A204.1 (cell line): ENCODE results near the gene PRRX1.
A peak's percentile ranks its signal among the peaks of the same experiment; 100 is the strongest.

Experiments used
- FAIRE-seq: peaks from 2 replicates; lab custom pipeline; 2012; peaks lifted over from hg19 to GRCh38; lab: Jason Lieb, UNC

The PRRX1 gene

GRCh38 chr1:170664828-170665612 is 1.1 kb downstream of the PRRX1 start:
- FAIRE-seq = no peak

GRCh38 chr1:170665629-170666028 is 1.7 kb downstream of the PRRX1 start:
- FAIRE-seq = no peak

GRCh38 chr1:170666541-170667254 is 2.8 kb downstream of the PRRX1 start:
- no peak for FAIRE-seq

GRCh38 chr1:170668209-170669106 is 4.5 kb downstream of the PRRX1 start:
- FAIRE-seq = peak; percentile 96

GRCh38 chr1:170669107-170669445 is 5.1 kb downstream of the PRRX1 start:
- no peak for FAIRE-seq

- FAIRE-seq = no peak
Measured at GRCh38 chr1:170669586-170670530, 5.9 kb downstream of the PRRX1 start.

GRCh38 chr1:170670802-170671628 is 7.1 kb downstream of the PRRX1 start:
- peak; percentile 75 for FAIRE-seq

GRCh38 chr1:170671629-170671963 is 7.7 kb downstream of the PRRX1 start:
- no peak for FAIRE-seq

GRCh38 chr1:170672316-170672715 is 8.4 kb downstream of the PRRX1 start:
- no peak for FAIRE-seq

- FAIRE-seq = no peak
Measured at GRCh38 chr1:170674239-170674638, 10.3 kb downstream of the PRRX1 start.

GRCh38 chr1:170674986-170675385 is 11.1 kb downstream of the PRRX1 start:
- no peak for FAIRE-seq

- FAIRE-seq = no peak
Measured at GRCh38 chr1:170675865-170676264, 11.9 kb downstream of the PRRX1 start.

- no peak for FAIRE-seq
Measured at GRCh38 chr1:170676628-170677027, 12.7 kb downstream of the PRRX1 start.

- no peak for FAIRE-seq
Measured at GRCh38 chr1:170678027-170678600, 14.2 kb downstream of the PRRX1 start.

- no peak for FAIRE-seq
Measured at GRCh38 chr1:170680428-170680827, 16.5 kb downstream of the PRRX1 start.

GRCh38 chr1:170682169-170682568 is 18.2 kb downstream of the PRRX1 start:
- FAIRE-seq = no peak

GRCh38 chr1:170682809-170683208 is 18.9 kb downstream of the PRRX1 start:
- FAIRE-seq = no peak

- FAIRE-seq = peak; percentile 27
Measured at GRCh38 chr1:170685166-170685565, 21.2 kb downstream of the PRRX1 start.

- FAIRE-seq = no peak
Measured at GRCh38 chr1:170686291-170686690, 22.4 kb downstream of the PRRX1 start.

GRCh38 chr1:170687621-170688020 is 23.7 kb downstream of the PRRX1 start:
- no peak for FAIRE-seq

- no peak for FAIRE-seq
Measured at GRCh38 chr1:170691258-170691657, 27.3 kb downstream of the PRRX1 start.
